NCI-H146 treated with DMSO at 0.1 percent for 48 hours (cell line): ENCODE measurements around the gene COG6.
A peak's percentile ranks its signal among the peaks of the same experiment; 100 is the strongest.

Experiments
- DNase-seq: peaks from one replicate; lab custom pipeline; 2025; ENCODE audit not compliant: unreplicated experiment; lab: John Stamatoyannopoulos, UW

Gene COG6

GRCh38 chr13:39676315-39676876, 20.9 kb downstream of the COG6 start:
- DNase-seq, result peak; percentile 29

- no peak for DNase-seq
Measured at GRCh38 chr13:39682310-39682709, 26.8 kb downstream of the COG6 start.

- DNase-seq, result no peak
Measured at GRCh38 chr13:39682788-39683187, 27.3 kb downstream of the COG6 start.

- no peak for DNase-seq
Measured at GRCh38 chr13:39684531-39685137, 29.2 kb downstream of the COG6 start.

- DNase-seq, result no peak
Measured at GRCh38 chr13:39685652-39686051, 30.2 kb downstream of the COG6 start.

GRCh38 chr13:39688278-39688677, 32.8 kb downstream of the COG6 start:
- no peak for DNase-seq

GRCh38 chr13:39688699-39689405, 33.4 kb downstream of the COG6 start:
- no peak for DNase-seq

- no peak for DNase-seq
Measured at GRCh38 chr13:39692660-39693438, 37.4 kb downstream of the COG6 start.

GRCh38 chr13:39699274-39699673, 43.8 kb downstream of the COG6 start:
- no peak for DNase-seq

- DNase-seq, result no peak
Measured at GRCh38 chr13:39712626-39713025, 57.2 kb downstream of the COG6 start.

- no peak for DNase-seq
Measured at GRCh38 chr13:39729156-39729555, 73.7 kb downstream of the COG6 start.

- no peak for DNase-seq
Measured at GRCh38 chr13:39734952-39735351, 79.5 kb downstream of the COG6 start.

- DNase-seq, result no peak
Measured at GRCh38 chr13:39737047-39737446, 81.6 kb downstream of the COG6 start.

GRCh38 chr13:39740761-39741160, 85.3 kb downstream of the COG6 start:
- DNase-seq, result no peak

- no peak for DNase-seq
Measured at GRCh38 chr13:39748961-39749360, 93.5 kb downstream of the COG6 start.

- no peak for DNase-seq
Measured at GRCh38 chr13:39749528-39749927, 94.1 kb downstream of the COG6 start.

- no peak for DNase-seq
Measured at GRCh38 chr13:39751805-39752204, 96.3 kb downstream of the COG6 start.

- no peak for DNase-seq
Measured at GRCh38 chr13:39760521-39760920, 105.1 kb downstream of the COG6 start.

- peak; percentile 10 for DNase-seq
Measured at GRCh38 chr13:39765801-39766463, 110.5 kb downstream of the COG6 start.

GRCh38 chr13:39766464-39767158, 111.1 kb downstream of the COG6 start:
- no peak for DNase-seq
